ENCODE results near the gene SVIL. TPM values are rescaled to one million over a fixed set of nuclear protein-coding genes. Genes with fewer than 3 reads are reported as not detected.
"Not testable (repeated sequence)": the region's sequence is repeated elsewhere in the genome, so short reads cannot be mapped to it uniquely, and the experiment has no call there.

The SVIL gene
- total RNA-seq, 4 donors from 2014 or later = 585 to 1,262 (median 942) TPM

GRCh38 chr10:29591651-29591968, 43.2 kb downstream of the SVIL start:
- peaks cover 0 to 4% of the 10 kb centered on the region in 2 donors for H3K36me3 ChIP-seq
- TF ChIP-seq POLR2A (IDR thresholded peaks at IDR 0.05) (no peak), EP300 (IDR thresholded peaks at IDR 0.05) (no peak), CTCF (IDR thresholded peaks at IDR 0.05) (no peak), POLR2AphosphoS5 (IDR thresholded peaks at IDR 0.05) (no peak)
- H3K9me3 ChIP-seq = no peaks in the 10 kb centered on the region
- peaks cover 14 to 92% (median 16%) of the 10 kb centered on the region in 3 donors for H3K4me1 ChIP-seq
- H3K27ac ChIP-seq = peak overlapping the region; percentile 54 to 83 (median 80)
- 67 to 70% methylated on average over 1 to 3 of the region's 4 CpGs for WGBS, 2 donors (ENCODE audit: low coverage in 1 of 2)
- no peak overlapping the region for H3K4me3 ChIP-seq
- H3K27me3 ChIP-seq = no peaks in the 10 kb centered on the region
- peak; percentile 11 for ATAC-seq

GRCh38 chr10:29590915-29591650, 43.7 kb downstream of the SVIL start:
- H3K4me3 ChIP-seq = no peak overlapping the region
- H3K4me1 ChIP-seq = peaks cover 14 to 92% (median 19%) of the 10 kb centered on the region in 3 donors
- peak overlapping the region; percentile 54 to 83 (median 80) for H3K27ac ChIP-seq
- no peak for ATAC-seq
- no peaks in the 10 kb centered on the region for H3K27me3 ChIP-seq
- WGBS, 2 donors (ENCODE audit: low coverage in 1 of 2) = 25 to 53% methylated on average over 2 of the region's 2 CpGs
- peaks cover 0 to 4% of the 10 kb centered on the region in 2 donors for H3K36me3 ChIP-seq
- H3K9me3 ChIP-seq = no peaks in the 10 kb centered on the region
- TF ChIP-seq CTCF (IDR thresholded peaks at IDR 0.05) (no peak), POLR2A (IDR thresholded peaks at IDR 0.05) (no peak), POLR2AphosphoS5 (IDR thresholded peaks at IDR 0.05) (no peak), EP300 (IDR thresholded peaks at IDR 0.05) (no peak)

GRCh38 chr10:29588629-29589421, 45.9 kb downstream of the SVIL start:
- TF ChIP-seq POLR2A (IDR thresholded peaks at IDR 0.05) = no peak
- TF ChIP-seq POLR2AphosphoS5 (IDR thresholded peaks at IDR 0.05) = no peak
- H3K4me1 ChIP-seq = peaks cover 18 to 100% (median 32%) of the 10 kb centered on the region in 3 donors
- WGBS, 2 donors (ENCODE audit: low coverage in 1 of 2) = 52 to 56% methylated on average over 5 to 13 of the region's 14 CpGs
- no peak overlapping the region for H3K4me3 ChIP-seq
- H3K9me3 ChIP-seq = no peaks in the 10 kb centered on the region
- no peaks in the 10 kb centered on the region for H3K36me3 ChIP-seq
- no peaks in the 10 kb centered on the region for H3K27me3 ChIP-seq
- peak overlapping the region; percentile 48 to 83 (median 80) for H3K27ac ChIP-seq
- ATAC-seq = no peak

GRCh38 chr10:29587750-29588628, 46.8 kb downstream of the SVIL start:
- H3K4me1 ChIP-seq = peaks cover 18 to 100% (median 32%) of the 10 kb centered on the region in 3 donors

GRCh38 chr10:29587102-29587749, 47.5 kb downstream of the SVIL start:
- ATAC-seq = peak; percentile 23
- H3K9me3 ChIP-seq, H3K27me3 ChIP-seq, H3K4me3 ChIP-seq, H3K36me3 ChIP-seq: not testable (repeated sequence)
- Histone ChIP-seq H3K4me1 (peaks cover 18 to 99% (median 32%) of the 10 kb centered on the region in 3 donors), H3K27ac (peak overlapping the region; percentile 66 to 81 (median 74))
- WGBS, 2 donors (ENCODE audit: low coverage in 1 of 2) = 41 to 46% methylated on average over 10 of the region's 15 CpGs

More at GRCh38 chr10:29587750-29588628, 46.8 kb downstream of the SVIL start:
- not testable (repeated sequence) for H3K27me3 ChIP-seq, H3K9me3 ChIP-seq, H3K36me3 ChIP-seq, H3K4me3 ChIP-seq
- whole genome bisulfite sequencing, 2 donors (ENCODE audit: low coverage in 1 of 2) = 35 to 39% methylated on average over 5 to 10 of the region's 19 CpGs
- ATAC-seq = peak; percentile 3
- H3K27ac ChIP-seq = peak overlapping the region; percentile 48 to 83 (median 80)
